NCI-H748 (cell line): Measurements from ENCODE around the gene FBXL19.

Experiments used
- DNase-seq: peaks from one replicate; lab custom pipeline; 2025; ENCODE audit not compliant: unreplicated experiment; lab: John Stamatoyannopoulos, UW

The FBXL19 gene

DNA sequence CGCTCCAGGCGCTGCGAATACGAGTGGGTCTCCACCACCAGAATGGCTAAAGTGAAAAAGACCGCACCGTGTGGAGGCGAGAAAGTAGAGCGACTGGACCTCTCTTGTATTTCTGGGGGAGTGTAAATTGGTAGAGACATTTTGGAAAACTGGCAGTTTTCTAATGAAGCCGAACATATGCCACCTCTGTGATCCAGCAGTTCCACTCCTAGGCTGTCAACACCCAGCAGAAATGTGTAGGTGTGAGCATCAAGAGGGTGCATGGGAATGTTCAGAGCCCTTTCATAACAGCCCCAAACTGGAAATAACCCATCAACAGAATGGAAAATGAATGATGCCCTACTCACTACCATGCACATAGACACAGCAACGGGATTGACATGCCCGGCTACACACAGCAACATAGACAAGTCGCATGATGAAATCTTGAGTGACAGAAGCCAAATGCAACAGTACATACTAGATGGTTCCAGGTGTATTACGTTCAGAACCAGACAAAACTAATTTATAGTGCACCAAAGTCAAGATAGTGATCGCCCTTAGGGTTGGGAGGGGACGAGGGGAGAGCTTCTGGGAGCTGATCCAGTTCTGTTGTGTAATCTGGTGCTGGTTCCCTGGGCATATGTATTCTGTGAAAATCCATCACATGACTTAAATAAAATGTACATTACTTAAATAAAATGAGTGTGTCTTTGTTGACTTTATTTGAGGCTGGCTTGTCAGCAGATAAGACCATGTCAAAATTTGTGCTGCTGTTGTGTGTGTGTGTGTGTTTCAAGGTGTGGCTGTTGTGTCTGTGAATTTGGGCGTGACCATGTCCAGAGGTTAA, 28.6 kb upstream of the FBXL19 start:
- no peak for DNase-seq

DNA sequence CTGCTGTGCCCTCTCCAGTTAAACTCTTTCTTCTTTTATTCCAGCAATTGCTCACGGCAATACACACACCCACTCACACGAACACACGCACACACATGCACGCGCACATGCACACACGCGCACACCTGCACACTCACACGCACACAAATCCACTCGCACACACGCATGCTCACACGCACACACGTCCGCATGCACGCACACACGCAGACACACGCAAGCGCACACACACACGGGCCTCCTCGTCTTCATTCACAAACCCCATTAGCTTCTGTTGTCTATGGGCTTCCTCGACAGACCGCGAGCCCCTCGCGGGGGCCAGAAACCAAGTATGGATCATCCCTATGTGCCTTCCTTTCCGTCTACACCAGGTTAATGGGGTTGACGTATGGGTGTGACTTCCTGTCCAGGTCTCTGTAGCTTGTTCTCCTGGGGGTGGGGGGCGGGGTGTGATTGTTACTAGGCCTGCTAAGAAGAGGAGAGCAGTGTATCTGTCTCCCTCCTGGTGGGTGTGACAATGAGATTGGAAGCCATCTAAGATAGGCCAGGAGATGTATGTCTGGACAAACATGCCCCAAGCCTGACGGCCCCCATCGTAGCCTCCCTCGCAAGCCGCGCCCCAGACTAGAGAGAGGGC, 27.6 kb upstream of the FBXL19 start:
- DNase-seq, result no peak

DNA sequence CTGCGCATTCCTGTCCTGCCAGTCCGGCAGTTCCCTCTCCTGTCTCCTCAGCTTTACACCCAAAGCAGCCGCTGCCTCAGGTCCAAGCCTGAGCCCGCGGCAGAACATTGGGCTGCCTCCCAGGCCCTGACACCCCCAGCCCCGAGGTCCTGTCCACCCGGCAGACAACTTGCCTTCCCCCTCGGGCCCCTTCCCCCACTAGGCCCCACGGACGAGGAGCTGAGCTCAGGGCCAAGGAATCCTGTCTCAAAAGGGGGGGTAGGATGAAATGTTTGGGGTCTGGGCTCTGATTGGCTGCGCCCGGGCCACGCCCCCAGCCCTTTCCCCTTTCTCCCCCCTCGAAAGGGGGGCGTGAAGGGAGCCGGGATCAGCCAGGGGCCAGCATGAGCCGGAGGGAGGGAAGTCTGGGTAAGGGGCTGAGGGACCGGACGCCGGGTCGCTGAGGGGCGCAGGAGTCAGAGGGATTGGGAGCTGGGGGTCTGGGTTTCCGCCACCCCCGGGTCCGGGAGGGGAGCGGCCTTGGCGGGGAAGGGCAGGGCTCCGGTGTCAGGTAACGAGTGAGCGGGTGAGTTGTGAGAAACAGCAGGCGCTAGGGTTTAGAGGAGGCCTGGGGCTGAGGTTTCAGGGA, 27.0 kb upstream of the FBXL19 start, which contains the start of gene CTF1:
TSS of gene CTF1 (plus strand) at position 354 of the 628 bp plus-strand sequence. CDS start at position 384, 30 bp downstream.
- DNase-seq, result no peak

DNA sequence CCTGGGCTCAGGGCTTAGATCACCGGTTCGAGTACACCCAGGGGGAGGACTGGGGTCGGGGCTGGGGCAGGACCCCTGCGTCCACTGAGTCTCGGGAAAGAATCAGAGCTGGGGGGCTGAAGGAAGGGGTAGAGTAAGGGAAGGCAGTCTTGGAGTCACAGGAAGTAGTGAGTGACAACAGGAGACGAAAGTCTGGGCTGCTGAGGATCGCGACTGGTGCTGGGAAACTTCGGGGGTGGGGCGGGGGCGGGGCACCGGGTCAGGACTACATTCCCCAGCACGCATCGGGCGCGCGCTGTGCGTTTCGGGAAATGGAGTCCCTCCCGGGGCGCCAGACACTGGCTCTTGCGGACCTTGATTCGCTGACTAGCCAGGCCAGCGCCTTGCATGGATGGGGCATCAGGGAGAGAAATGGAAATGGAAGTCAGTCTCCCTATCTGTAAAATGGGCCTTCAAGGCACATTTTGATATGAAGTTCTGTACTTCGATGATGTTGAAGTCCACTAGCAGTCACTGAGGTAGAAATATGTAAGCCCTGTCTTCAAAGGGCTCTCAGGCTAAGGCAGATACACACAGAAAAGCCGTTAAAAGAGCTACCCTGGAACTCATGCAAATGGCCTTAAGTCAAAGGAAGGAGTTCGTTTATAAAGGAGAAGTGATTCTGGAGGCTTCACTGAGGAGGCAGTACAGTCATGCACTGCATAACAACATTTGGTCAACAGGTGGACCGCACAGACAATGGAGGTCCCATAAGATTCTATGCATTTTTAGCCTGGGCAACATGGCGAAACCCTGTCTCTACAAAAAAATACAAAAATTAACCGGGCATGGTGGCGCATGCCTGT, 26.3 kb upstream of the FBXL19 start:
- DNase-seq, result no peak

DNA sequence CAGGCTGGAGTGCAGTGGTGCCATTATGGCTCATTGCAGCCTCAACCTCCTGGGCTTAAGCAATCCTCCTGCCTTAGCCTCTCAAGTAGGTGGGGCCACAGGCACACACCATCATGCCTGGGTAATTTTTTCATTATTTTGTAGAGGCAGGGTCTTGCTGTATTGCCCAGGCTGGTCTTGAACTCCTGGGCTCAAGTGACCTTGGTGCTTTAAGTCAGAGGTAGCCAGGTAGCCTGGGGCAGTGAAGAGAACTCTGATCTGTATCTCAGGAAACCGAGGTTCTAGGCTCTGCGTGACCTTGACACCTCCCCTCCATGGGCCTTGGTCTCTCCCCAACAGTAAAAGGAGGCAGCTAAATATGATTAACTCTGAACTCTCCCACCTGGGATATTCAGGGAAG, 23.6 kb upstream of the FBXL19 start:
- no peak for DNase-seq

DNA sequence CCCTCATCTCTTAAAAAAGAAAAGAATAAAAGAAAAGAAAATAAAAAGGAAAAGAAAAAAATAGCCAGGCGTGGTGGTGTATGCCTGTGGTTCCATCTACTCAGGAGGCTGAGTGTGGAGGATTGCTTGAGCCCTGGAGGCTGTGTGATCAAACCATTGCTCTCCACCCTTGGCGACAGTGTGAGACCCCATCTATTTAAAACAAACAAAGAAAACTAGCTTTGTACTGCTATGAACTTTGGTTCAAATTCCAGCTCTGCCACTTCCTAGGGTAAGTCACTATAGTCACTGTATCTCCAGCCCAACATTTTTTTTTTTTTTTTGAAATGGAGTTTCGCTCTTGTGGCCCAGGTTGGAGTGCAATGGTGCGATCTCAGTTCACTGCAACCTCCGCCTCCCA, 22.8 kb upstream of the FBXL19 start:
- DNase-seq, result no peak

DNA sequence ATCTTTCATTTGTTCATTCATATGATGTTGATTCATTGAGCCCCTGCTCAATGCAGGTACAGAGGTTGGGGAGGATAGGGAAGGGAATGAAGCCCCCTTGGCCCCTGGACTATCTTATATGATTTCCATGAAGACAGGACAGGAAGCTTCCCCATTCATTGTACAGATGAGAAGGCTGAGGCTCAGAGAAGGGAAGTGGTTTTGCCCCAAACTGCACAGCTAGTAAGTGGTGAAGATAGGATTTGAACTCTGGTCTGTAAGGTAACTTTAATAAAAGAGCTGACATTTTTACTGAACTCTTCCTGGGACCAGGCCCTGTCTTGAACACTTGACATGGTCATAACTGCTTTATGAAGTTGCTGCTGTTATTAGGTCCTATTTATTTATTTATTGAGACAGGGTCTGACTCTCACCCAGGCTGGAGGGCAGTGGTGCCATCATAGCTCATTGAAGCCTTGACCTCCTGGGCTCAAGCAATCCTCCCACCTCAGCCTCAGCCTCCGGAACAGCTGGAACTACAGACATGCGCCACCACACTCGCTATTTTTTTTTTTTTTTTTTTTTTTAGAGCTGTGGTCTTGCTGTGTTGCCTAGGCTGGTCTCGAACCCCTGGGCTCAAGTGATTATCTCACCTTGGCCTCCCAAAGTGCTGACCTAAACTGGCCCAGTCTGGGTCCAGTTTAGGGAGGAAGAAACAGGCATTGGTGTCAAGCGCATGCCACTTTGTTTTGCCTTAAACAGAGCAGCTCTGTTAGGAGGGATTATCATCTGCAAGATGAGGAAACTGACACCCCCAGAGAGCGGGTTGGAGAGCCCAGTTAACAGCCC, 22.0 kb upstream of the FBXL19 start:
- DNase-seq, result no peak

DNA sequence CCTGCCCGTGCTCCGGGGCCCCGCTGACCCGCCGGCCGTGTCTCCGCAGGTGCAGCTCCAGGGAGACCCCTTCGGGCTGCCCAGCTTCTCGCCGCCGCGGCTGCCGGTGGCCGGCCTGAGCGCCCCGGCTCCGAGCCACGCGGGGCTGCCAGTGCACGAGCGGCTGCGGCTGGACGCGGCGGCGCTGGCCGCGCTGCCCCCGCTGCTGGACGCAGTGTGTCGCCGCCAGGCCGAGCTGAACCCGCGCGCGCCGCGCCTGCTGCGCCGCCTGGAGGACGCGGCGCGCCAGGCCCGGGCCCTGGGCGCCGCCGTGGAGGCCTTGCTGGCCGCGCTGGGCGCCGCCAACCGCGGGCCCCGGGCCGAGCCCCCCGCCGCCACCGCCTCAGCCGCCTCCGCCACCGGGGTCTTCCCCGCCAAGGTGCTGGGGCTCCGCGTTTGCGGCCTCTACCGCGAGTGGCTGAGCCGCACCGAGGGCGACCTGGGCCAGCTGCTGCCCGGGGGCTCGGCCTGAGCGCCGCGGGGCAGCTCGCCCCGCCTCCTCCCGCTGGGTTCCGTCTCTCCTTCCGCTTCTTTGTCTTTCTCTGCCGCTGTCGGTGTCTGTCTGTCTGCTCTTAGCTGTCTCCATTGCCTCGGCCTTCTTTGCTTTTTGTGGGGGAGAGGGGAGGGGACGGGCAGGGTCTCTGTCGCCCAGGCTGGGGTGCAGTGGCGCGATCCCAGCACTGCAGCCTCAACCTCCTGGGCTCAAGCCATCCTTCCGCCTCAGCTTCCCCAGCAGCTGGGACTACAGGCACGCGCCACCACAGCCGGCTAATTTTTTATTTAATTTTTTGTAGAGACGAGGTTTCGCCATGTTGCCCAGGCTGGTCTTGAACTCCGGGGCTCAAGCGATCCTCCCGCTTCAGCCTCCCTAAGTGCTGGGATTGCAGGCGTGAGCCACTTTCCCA, 21.1 kb upstream of the FBXL19 start:
- peak; percentile 61 for DNase-seq

DNA sequence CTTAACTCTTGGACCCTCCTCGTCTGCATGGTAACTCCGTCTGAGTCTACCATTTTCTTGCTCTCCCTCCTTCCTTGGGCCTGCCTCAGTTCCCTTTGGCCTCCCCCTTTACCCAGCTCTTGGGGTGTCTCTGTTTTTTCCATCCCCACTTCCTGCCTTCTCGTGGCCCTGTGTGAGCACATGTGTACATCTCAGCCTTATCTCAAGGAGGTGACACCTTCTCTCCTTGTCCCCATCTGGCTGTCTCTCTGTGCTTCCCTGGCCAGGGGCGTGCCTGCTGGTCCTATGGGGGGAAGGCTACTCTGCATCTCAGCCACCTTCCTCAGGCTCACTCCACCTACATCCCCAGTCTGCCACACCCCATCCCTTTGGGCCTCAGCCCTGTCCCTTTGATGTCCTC, 20.4 kb upstream of the FBXL19 start:
- DNase-seq, result no peak

DNA sequence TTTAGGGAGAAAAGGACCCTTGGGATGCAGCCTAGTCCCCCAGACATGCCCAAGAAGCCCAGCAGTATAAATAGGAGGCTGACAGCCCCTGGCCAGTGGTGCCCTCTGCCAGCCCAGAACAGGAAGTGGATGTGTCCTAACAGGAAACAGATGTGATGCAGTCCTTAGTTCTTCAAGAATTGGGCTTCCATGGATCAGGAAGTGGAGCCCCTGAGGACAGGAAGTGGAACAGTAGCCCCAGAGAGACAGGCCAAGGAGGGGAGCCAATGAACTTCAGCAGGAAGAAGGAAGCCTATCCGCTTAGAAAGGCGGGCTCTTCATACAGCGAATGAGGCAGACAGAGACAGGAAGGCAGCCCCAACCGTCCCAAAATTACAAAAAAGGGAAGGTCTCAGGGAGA, 19.8 kb upstream of the FBXL19 start:
- DNase-seq, result no peak

DNA sequence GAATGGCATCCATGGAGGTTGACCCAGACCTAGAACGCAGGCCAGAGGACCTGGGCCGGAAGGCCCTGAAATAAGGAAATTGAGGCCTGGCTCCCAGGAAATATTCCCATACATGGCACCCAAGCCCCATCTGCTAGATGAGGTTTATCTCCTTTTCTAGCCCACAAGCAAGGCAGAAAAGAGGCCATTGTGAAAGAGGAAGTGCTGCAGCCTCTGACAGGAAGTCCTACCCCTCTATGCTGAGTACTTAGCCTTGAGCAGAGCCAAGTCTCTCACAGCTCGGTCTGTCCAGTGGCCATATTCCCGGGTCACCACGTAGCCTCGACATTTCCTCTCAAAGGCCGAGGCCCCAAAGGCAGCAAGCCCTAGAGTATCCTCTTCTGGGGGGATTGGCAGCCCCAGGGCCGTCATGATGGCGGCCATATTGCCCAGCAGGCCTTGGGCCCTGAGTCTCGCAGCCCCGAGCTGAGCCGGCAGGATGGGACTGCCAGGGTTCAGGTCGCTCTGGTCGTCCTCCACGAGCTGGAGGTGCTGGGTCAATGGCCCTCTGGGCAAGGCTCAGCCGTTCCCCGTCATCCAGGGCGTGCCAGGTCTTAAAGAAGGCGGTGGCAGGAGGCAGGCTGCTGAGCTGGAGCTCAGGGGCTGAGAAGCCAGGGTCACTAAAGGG, 19.1 kb upstream of the FBXL19 start:
- DNase-seq, result no peak

DNA sequence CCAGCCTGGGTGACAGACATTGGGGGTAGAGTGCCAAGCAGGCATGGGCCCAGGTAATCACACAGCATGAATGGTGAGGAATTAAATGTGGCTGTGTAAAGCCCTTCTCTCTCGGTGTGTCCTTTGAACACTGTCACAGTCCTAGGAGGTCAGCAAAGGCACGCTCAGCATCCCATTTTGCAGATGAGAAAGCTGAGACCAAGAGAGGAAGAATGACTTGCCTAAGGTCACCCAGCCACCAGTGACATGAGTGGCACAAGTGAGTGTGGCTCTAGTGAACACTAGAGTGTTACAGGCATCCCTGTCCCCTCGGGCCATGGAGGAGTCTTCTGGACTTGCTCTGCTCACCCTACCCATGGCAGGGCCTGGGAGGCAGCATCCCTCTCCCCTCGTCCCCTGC, 16.3 kb upstream of the FBXL19 start:
- DNase-seq, result no peak

DNA sequence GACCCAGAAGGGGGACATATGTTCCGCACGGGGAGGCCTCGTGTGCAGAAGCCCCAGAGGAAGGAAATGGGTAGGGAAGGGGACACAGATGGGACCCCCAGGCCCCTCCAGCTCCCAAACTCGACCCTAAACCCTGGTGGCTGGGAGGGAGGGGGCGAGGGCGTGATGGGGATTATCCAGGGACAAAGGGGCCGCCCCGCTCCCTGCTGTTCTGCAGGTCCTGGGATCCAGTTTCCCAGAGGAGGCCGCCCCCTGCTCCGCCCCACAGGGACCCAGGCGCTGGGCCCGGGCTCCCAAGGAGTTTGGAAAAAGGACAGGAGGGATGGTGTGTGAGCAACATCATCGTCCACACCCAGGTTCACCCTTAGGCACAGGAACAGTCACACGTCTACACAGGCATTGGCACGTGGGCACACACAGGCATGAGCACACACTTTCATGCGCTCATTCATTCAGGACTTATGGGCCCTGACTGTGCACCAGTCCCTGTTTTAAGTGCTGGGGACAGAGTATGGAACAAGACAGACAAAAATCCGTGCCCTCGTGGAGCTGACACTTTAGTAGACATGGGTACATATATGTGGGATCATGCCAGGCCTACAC, 12.8 kb upstream of the FBXL19 start:
- no peak for DNase-seq

DNA sequence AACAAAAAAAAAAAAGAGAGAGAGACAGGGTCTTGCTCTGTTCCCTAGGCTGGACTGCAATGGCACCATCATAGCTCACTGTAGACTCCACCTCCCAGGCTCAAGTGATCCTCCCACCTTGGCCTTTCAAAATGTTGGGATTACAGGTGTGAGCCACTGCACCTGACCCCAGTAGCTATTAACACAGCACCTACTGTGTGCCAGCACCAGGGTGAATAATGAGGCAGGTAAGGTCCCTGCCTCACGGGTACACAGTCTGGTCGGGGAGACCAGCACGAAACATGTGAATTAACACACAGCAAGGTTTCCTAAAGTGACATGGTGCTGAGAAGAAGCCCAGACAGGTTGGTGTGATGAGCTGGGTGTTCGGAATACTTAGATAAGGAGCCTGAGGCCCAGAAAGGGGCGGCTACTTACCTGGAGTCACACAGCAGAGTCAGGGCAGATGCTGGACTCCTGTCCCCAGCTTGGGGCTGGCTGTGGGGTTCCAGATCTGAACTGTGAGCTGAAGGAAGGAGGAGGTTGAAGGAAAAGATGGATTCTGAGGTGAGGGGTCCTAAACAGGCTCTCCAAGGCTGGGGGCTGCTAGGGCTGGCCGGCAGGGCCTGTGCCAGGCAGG, 10.5 kb upstream of the FBXL19 start:
- DNase-seq, result no peak

DNA sequence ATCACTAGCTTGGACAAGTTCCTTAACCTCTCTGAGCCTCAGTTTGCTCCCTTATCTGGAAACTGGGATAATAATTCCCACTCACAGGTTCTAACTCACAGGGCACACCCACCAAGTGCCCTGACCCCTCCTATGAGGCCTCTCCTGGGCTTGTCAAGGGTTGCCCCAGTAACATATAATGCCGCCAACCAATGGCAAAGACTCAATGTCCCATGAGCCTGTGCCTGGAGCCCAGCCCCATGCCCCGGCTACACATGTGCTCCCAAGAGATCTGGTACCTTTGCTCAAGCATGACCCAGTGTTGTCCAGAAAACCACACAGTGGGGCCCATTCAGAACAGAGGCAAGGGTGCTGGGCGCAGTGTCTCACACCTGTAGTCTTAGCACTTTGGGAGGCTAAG, 8.5 kb upstream of the FBXL19 start:
- DNase-seq, result no peak

DNA sequence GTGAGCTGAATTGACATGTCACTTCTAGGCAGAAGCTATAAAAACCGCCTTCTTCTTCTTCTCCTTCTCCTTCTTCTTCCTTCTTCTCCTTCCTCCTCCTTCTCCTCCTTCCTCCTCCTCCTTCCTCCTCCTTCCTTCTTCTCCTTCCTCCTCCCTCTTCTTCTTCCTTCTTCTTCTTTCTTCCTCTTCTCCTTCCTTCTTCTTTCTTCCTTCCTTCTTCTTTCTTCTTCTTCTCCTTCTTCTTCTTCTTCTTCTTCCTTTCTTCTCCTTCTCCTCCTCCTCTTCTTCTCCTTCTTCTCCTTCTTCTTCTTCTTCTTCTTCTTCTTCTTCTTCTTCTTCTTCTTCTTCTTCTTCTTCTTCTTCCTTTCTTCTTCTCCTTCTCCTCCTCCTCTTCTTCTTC, 4.8 kb upstream of the FBXL19 start:
- DNase-seq, result no peak

DNA sequence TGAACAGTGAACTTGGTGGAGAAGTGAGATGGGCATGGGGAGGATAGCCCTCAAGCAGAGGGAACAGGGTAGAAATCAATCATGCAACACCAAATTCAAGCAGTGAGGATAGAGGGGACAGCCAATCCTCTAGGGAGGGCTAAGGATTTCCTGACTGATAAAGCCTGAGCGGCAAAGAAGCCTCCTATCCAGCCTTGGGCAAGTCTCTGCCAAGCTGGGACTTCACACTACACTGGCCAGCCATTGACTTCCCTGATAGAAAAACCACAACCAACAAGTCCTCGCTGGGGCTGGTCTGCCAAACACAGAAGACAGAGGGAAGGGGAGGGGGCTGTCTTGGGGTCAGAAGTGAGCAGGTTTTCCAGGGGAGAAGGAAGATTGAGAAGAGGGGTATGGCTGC, 2.5 kb upstream of the FBXL19 start:
- no peak for DNase-seq

DNA sequence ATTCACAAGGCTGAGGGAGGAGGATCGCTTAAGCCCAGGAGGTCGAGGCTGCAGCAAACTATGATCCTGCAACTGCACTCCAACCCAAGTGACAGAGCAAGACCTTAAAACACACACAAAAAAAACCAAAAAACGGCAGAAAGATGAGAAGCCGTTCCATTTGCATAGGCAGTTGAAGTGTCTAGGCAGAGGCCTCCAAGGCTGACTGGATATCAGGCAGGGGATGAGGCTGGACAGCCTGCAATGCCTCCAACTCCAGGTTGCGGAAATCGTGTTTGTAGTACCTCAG, 2.0 kb upstream of the FBXL19 start:
- no peak for DNase-seq
